ENCODE measurements around the gene OR1M1. TPM values are rescaled to one million over a fixed set of nuclear protein-coding genes. Genes with fewer than 3 reads are reported as not detected.

The OR1M1 gene, protein sequence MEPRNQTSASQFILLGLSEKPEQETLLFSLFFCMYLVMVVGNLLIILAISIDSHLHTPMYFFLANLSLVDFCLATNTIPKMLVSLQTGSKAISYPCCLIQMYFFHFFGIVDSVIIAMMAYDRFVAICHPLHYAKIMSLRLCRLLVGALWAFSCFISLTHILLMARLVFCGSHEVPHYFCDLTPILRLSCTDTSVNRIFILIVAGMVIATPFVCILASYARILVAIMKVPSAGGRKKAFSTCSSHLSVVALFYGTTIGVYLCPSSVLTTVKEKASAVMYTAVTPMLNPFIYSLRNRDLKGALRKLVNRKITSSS
- total RNA-seq: not detected in 2 replicates

DNA sequence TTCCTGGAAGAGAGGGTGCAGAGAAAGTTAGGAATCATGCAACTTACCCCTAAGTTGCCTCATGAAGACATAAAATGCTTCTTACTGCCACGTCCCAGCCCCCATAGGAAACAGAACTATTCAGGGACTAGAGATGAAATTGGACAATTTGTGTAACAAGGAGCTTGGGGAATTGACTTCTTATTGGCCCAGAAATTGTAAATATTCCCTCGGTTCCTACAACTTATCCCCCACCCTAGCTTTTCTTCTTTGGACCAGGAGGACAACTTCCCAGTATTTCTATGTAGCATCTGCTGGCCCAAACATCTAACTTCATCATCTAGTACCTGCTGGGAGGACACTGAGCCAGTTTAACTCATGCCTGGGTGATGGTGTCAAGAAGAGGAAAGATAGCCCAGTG is at the start of gene OR1M1:
TSS of gene OR1M1 (plus strand) at position 301 of the 400 bp plus-strand sequence. CDS start 6,184 bp downstream, outside the sequence.

DNA sequence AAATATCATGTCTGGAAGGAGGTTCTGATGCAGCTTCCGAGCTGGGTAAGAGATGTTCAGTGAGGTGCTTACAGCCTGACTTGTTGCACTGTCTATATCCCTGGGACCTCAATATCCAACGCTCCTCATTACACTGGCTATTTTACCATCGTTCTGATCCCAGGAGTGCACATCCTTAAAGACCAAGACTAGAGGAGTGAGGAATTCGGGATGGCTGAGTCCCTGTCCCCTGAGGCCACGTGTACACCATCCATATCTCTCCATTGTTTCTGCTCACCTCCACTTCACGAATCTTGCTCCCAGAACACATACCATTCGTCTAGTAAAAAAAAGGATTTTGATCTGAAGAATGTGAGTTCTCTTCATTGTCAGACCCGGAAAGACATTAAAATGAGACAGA is 20.5 kb downstream of the OR1M1 start, which contains the start of gene OR7G2:
TSS of gene OR7G2 (minus strand) at position 101 of the 400 bp plus-strand sequence. CDS start 4,232 bp downstream, outside the sequence.

DNA sequence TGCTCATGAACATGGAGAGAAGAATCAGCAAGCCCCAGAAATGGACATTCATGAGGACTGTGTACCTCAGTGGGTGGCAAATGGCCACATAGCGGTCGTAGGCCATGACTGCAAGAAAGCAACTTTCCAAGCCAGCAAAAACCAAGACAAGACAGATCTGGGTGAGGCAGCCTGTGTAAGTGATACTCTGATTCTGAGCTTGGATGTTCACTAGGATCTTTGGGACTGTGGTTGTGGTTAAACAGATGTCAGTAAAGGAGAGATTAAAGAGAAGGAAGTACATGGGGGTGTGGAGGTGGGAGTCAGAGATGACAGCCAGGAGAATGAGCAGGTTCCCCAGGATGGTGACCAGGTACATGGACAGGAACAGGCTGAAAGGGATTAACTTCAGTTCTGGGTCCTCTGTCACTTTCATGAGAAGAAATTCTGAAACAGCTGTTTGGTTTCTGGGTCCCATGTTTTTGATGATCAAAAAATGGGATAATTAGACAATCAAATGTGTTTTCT is 28.5 kb downstream of the OR1M1 start, which contains the start of gene OR7G1:
TSS of gene OR7G1 (minus strand) at position 457 of the 507 bp plus-strand sequence. CDS start at position 457, 0 bp downstream.

DNA sequence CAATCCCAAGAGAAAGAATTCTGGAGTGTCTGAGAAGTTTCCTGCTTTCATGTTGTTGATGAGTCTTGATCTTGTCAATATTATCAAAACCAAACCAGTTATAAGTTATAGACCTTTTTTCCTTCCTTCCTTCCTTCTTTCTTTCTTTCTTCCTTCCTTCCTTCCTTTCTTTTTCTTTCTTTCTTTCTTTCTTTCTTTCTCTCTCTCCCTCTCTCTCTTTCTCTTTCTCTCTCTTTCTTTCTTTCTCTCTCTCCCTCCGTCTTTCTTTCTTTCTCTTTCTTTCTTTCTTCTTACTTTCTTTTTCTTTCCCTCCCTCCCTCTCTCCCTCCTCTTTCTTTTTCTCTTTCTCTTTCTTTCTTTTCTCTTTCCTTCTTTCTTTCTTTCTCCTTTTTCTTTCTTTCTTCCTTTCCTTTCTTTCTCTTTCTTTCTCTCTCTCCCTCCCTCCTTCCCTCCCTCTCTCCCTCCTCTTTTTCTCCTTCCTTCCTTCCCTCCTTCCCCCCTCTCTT is 40.1 kb downstream of the OR1M1 start, which contains the start of gene OR7G3:
TSS of gene OR7G3 (minus strand) at position 51 of the 506 bp plus-strand sequence. CDS start at position 51, 0 bp downstream.

DNA sequence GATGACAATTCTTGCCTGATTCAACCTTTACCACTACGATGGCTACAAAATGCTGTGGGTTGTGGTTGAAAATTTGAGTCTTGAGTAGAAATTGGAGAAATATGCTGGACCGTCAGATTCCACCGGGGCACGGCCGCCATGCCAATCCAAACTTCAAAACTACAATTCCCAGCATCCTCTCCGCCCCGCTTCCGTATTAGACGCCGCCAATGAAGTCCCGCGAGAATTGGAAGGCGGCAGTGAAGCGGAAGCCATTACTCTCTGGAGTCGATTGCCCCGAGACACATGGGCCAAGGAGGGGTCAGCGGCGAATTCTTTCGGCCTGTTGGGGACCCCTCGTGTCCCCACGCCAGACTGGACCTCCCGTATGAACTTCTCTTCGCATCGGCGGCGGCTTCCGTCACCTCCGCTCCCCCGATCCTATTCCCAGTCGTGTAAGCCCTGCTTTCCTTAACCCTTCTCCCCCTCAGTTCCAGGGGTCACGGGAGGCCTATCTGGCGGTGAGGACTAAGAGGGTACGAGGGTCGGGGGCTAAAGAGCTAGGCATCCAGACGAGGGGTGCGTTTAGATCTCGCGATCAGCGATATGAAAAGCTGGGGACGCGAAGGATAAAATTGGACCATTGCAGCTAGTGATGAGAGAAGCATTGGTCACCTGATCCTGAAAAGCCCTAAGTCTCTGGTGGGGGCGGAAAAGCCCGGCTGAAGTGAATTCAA is 53.5 kb downstream of the OR1M1 start, which contains the start of gene ZNF317:
TSS of gene ZNF317 (plus strand) at position 239 of the 716 bp plus-strand sequence. CDS start 15,620 bp downstream, outside the sequence.

Small RNA genes within 50 kb of the gene (small RNA-seq; reads per million reads assigned to genes)
- not detected for gene OR1M4P

Other genes starting within 250 kb of the OR1M1 start
- under 0.01 TPM in 1 of 2 replicates, not detected in the other for gene MUC16, start 76.7 kb upstream of the OR1M1 start, total RNA-seq
- gene OR7G2, start 20.4 kb downstream of the OR1M1 start, total RNA-seq: not detected in 2 replicates
- not detected in 2 replicates for gene OR7G1, start 28.7 kb downstream of the OR1M1 start, total RNA-seq
- not detected in 2 replicates for gene OR7G3, start 39.9 kb downstream of the OR1M1 start, total RNA-seq
- 16.9 and 18.8 TPM in 2 replicates for gene ZNF317, start 53.3 kb downstream of the OR1M1 start, total RNA-seq
- not detected in 2 replicates for gene OR7D2, start 91.9 kb downstream of the OR1M1 start, total RNA-seq
- gene OR7D4, start 132.5 kb downstream of the OR1M1 start, total RNA-seq: not detected in 2 replicates
- gene OR7E24, start 163.9 kb downstream of the OR1M1 start, total RNA-seq: not detected in 2 replicates
- gene ZNF699, start 222.8 kb downstream of the OR1M1 start, total RNA-seq: 5.9 and 7.3 TPM in 2 replicates
- gene ZNF559, start 237.1 kb downstream of the OR1M1 start, total RNA-seq: 7.3 and 9.0 TPM in 2 replicates